DMS79 treated with DMSO at 0.1 percent for 48 hours (cell line): ENCODE data around the gene UGT1A5.

Experiments
- DNase-seq: peaks from one replicate; lab custom pipeline; 2025; lab: John Stamatoyannopoulos, UW

Gene UGT1A5

DNA sequence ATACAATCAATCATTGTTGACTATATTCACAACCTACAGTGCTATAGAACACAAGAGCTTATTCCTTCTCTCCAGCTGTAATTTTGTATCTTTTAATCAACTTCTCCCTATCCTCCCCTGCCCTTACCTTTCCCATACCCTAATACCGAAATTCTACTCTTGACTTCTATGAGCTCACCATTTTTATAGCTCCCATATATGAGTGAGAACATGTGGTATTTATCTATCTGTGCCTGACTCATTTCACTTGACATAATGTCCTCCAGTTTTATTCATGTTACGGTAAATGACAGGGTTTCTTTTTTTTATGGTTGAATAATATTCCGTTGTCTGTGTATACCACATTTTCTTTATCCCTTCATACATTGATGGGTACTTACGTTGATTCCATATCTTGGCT, 68.1 kb downstream of the UGT1A5 start:
- no peak for DNase-seq

DNA sequence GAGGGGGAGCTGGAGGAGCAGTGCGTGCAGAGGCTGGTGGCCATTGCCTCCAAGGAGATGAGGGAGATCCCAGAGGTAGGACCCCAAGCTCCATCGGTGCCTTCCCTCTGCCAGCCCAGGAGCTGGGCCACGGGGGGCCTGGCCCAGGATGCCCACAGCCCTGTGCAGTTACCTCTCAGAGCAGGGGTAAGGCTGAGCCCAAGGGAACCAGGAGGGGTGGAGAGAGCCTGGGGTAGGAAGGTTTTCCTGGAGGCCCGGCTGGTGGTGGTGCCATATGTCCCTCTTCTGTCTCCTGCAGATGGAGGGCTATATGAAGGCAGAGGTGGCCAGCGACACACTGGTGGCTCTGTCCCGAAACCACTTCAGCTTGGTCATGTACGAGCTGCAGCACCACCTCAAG, 76.8 kb downstream of the UGT1A5 start:
- DNase-seq = no peak

DNA sequence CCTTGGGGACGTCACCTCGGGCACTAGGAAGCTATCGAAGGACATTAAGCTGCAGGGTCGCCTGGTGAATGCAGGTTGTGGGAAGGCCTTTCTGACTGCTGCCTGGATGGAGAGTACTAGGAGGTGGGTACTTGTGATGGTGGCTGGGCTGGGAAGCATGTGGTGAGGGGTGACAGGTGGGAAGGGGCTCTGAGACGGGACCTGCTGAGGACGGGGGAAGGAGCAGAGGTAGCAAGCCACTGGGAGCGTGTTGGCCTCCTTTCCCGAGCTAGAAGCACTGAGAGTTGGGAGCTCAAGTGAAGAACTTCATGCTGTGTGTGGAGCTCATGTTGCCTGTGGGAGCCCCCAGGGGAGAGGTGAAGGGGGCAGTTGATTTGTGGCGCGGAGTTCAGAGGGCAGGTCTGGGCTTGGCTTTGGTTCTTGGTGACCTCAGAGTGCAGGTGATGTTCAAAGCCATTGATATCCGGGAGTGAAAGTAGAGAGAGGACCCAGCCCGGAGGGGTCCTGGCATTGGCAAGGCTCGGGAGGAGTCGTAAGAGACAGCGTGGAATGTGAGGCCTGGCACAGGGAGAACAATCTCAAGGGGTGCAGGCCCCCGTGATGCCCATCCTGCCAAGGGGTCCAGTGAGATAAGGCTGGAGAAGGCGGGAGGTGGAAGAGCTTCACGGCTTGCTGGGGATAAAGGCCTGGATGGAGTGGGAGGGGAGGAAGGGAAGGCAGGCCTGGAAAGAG, 78.6 kb downstream of the UGT1A5 start:
- no peak for DNase-seq

DNA sequence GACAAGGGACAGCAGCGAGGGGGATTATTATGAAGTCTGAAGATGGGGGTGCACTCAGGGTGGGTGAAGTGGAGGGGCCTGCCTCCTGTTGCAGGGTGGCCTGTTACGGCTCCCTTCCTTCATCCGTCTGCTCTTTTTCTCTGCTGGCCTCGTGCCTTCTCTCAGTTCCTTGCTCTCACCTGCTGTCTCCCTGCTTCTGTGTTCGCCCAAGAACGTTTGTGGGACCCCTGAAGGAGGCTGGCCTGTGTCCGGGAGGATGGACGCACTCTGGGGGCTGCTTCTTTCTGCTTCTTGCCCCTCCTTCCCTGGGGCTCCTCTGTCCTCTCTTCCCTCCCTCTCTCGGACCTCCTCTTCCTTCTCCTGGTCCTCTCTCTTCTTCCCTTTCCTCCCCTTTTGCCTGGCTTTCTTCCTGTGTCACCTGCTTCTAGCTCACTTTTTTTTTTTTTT, 79.2 kb downstream of the UGT1A5 start:
- no peak for DNase-seq

DNA sequence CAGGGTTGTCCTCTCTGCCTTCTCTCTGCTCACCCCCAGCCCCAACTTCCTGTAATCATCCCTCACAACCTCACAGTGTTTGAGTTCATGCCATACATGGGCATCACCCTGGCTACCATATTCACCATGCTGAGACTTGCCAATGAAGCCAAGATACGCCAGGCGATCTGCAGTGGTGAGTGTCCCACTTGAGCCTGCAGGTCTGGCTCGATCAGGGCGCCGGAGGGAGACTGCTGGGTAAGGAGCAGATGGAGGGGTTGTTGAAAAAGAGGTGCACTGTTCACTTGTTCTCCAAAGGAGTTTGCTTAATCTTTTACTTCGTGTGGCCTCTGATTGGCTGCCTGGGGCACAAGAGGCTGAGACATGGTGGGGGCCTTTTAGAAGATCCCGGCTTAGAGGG, 80.0 kb downstream of the UGT1A5 start:
- DNase-seq = no peak

DNA sequence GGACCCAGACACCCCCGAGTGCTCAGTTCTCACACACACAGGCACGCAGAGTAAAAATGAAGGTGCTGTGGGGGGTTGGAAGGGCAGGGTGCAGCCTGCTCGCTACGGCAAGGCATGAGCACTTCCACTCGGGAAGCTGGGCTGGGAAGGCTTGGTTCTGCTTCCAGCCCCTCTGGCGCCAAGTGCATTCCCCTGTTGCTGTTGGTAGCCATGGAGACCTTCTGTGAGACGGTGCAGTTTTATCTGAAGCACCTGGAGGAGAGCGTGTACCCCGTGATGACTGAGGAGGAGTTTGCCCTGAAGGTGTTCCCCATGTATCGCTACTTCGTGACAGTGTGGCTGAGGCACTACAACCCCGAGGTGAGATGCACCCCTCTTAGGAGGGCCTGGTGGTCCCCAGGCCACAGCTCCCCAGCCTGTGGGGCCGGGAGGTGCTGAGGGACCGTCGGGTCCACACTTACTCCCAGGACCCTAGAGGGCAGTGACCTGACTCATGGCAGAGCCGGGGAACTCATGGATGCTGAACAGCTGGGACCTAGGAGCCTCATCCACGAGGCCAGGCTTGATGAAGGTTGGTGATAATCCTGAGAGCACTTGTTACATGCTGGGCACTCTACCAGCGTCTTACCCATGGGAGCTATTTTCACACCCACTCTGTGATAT, 80.9 kb downstream of the UGT1A5 start:
- peak; percentile 78 for DNase-seq

DNA sequence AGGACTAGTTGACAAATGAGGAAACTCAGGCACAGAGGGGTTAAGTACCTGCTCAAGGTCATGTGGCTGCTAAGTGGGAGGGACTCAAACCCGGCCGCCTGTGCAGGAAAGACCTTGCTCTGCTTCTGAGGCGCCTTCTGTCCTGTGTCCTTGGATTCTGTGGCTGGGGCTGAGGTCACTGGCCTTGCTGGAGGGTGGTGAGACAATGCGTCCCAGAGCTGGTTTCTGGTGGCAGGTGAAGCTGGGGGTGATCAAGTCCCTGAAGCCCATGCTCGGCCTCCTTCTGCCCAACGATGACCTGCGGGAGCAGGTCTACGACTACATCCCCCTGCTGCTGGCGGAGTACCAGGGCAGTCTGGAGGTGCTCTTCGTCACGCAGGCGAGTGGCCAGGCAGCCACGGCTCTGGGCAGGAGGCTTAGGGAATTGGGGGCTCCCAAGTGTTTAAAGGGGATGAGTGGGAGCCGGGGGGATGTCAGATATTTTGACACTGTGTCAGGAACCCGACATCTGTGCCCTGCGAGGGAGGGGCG, 81.5 kb downstream of the UGT1A5 start:
- DNase-seq = no peak

DNA sequence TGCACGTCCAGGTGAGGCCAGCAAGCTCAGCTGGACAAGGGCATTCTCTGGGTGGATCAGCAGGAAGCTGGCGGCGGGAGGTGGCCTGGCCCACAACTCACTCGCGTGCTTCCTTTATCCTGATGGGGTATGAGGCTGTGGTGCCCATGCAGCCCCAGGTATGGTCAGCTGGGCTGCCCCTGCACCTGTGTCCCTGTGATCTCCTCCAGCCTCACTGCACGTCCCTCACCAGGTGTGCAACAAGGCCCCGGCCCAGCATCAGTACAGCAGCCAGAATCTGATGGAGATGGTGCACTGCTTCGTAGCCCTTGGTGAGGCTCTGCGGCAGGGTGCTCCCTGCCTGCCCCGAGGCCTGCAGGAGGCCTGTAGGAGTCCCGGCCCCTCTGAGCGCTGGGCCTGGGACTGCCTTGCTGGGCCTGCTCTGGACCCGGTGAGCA, 83.0 kb downstream of the UGT1A5 start:
- no peak for DNase-seq

DNA sequence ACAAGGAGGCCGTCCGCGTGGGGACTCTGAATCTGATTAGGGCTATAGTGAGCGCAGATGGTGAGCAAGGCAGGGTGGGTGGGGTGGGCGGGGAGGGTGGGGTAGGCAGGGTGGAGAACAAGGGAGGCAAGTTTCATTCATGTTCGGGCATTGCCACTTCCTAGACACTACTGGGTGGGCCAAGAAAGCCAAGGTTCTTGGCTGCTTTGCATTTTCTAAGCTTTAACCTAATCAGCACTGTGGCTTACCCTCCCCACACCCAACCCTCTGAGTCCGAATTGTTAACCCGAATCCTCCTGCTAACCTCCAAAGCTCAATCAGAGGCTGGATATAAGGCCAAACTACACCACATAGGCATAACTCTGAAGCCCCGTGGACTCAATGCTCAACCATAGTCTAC, 83.5 kb downstream of the UGT1A5 start:
- no peak for DNase-seq

DNA sequence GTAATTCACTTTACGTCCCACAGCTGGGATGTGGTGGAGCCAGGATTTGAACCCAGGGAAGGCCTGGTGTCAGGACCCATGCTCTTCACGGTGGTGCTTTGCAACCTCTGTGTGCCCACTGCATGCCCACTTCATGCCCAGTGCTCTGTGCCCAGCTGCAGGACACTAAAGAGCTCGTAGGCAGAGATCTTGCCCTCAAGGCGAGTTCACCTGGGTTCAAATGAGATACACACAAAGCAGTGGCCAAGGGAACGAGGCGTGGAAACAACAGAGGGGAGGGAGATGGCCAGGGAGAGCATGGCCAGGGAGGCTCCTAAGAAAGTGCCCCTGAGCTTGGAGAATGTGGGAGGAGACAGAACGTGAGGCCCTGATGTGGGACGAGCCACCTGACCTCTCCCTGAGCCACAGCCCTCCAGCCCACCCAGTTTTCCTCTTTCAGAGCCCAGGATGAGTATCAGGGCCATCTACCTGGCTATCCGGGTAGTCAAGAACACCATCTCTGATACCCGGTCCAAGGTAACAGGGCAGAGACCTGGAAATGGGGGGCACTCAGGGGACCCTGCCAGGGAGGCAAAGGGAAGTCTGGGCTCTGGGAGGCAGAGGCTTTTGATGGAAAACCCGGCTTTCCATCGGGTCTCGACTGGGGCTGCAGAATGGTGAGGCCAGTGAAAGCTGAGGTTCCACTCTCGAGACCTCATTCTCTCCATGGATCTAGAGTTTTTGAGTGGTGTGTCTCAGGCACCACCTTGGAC, 85.8 kb downstream of the UGT1A5 start:
- DNase-seq = no peak

DNA sequence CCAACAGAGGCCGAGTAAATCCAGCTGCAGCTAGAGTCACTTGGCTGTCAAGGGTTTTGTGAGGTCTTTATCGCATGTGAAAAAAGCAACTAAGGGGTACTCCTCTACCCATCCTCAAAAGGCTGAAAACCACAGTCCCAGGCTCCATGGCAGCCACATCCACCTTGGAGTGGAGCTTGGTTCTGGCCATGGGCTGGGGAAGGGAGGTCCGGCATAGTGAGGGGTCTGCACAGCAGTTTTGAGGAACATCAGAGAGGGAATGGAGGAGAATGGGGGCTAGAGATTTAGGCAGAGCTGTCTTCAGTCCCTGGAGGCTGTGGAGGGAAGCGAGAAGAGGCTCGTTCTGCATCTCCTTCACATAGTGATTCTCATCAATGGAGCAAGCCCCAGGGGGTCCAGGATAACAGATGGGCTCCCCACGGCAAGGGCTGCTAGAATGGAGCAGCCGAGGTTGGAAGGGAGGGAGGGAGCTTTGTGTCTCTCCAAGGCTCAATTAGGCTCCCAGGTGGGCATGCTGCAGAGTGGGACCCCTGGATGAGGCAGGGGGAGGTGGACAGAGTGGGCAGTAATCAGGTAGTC, 86.5 kb downstream of the UGT1A5 start:
- no peak for DNase-seq

DNA sequence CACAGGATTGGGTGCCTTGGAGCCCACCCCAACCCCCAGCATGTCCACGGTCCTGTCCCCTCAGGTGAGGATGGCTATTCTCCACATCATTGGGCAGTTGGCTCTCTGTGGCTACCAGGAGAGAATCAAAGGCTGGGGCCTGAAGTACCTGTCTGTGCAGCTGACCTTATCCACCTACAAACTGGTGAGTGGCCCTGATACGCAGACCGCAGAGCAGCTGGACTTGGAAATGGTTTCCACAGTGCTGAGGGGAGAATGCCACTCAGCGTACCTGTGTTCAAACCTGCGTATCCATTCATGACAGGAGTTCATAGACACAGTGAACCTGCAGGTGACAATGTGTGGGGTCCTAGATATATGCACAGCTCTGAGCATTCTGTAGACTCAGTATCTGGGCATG, 87.0 kb downstream of the UGT1A5 start:
- DNase-seq = no peak

DNA sequence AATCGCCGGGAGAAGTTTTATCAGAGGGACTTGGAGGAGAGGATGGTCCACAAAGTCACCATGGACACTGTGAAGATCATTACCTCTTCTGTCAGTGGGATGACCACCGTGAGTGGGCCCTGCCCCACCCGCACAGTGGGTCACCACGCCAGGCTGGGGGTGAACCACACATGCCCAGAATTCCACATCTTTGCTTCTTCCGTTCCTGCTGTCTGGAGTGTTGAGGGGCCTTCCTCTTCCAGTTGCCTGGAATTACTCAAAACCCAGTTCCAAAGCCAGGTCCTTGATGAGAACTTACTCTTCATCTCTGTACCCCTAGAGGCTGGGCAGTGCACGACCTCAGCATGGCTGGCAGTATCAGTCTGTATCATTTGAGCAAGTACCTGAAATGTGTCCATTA, 87.5 kb downstream of the UGT1A5 start:
- no peak for DNase-seq

DNA sequence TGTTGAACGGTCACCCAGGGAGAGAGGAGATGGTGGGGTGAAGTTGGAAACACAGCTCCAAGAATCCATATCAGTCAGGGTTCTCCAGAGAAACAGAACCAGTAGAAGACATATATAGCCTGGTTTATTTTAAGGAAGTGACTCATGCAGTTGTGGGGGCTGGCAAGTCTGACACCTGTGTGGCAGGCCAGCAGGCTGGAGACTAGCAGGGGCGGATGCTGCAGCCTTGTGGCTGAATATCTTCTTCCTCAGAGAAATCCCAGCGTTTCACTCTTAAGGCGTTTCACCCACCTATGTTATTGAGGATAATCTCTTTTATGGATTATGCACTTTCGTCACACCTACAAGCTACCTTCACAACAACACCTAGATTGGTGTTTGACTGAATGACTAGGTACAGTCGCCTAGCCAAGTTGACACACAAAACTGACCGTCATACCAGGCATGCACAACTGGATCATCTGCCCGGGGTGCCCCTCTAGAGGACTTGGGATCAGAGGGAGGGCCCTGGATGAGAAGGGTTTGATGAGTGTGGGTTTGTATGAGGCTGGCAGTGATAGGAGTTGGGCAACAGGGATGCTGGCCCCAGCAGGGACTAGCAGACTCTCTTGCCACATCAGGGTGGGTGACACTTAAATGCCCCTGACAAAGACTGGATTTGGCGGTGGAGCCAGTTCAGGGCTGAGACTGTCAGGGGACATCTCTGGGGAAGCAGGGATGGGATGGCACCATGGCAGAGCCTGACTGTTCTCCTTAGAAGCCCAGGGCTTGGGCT, 88.8 kb downstream of the UGT1A5 start:
- DNase-seq = no peak

DNA sequence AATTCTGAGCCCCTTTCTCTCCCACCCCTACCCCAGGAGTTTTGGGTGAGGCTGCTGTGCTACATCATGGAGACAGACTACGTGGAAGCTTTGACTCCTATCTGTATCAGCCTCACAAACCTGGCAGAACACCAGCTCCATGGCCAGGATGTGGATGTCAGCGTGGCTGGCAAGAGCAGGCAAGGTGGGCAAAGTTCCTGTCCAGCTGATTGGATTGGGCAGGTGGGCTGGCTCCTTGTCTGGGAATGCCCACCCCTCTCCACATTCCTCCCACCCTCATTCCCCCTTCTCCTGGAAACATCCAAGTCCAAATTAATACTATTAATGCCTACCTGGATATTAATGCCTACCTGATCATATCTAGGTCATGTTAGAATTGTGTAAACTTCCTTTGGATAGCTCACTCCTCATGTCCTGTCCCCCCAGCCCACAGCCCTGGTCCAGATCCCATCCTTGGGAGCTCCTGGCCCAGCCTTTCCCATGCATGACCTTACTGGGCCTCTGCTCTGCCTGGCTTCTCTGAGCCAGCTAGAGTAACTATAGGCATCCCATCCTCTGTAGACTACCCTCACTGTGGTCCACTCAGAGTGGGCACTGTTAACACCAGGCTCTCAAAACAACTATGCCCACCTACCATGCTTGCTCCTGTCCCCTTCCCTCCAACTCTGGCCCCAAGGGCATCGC, 89.6 kb downstream of the UGT1A5 start:
- DNase-seq = no peak

DNA sequence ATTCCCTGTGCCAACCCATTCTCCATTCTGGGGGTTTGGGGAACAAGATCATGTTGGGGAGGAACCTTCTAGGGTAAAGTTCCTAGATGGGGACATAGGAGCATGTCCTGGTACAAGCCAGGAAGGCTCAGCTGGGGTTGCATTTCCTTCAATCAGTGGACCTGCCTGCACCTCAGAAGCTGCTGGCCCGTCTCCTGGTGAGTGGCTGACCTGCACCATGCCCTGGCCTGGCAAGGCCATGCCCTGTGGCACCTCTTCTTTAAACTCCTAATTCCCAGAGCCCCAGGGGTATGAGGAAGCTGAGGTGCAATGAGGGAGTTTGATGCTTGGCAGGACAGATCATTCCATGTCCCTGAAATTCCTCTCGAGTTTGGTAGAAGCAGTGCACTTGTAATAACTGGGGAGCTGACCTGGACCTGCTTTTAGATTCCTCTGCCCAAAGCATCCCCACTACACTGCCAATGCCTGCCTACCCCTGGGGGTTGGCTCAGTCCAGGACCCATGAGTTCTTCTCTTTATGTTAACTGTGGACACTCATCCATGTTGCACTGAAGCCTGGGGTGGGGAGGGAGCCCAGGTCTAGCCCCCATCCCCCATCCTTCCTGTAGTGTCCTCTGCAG, 90.7 kb downstream of the UGT1A5 start:
- DNase-seq = no peak

DNA sequence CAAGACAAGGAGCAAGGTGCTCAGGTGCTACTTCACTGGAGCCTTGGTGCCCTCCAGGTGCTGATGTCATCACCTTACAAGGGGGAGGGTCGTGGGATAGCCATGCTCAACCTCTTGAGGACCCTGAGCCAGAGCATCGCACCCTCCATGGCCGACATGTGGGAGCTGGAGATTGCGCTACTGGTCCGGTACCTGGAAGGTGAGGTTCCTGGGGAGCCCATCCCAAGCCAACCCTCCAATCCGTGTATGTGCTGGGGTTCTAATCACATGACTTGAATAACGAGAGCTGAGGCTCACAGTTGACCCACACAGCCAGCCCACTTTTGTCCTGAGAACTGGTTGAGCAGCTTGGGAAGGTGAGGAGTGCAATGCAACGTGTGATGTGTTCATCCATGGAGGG, 91.3 kb downstream of the UGT1A5 start:
- DNase-seq = no peak

DNA sequence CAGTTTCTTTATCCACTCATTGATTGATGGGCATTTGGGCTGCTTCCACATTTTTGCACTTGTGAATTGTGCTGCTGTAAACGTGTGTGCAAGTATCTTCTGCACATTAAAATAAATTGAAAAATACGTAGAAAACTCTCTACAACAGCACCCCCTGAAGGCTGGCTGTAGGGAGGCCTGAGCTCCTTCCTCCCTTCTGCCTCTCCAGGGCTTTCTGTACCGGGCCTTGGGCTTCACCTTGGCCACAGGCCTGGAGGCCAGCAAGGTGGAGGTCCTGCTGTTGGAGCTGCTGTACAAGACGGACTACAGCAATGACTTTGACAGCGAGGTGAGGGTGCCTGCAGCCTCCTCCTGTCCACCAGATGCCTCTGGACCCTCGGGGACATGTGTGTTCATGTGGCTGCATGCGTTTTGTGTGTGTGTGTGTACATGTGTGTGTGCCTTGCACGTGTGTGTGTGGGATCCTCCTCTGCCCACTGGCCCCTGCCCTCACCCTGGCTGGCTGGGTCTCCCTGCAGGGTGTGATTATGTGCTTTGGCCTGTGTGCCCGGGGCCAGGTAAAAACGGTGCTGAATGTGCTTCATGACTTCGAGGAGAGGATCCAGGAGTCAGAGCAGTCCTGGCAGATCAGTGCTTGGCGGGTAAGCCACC, 94.6 kb downstream of the UGT1A5 start:
- no peak for DNase-seq

DNA sequence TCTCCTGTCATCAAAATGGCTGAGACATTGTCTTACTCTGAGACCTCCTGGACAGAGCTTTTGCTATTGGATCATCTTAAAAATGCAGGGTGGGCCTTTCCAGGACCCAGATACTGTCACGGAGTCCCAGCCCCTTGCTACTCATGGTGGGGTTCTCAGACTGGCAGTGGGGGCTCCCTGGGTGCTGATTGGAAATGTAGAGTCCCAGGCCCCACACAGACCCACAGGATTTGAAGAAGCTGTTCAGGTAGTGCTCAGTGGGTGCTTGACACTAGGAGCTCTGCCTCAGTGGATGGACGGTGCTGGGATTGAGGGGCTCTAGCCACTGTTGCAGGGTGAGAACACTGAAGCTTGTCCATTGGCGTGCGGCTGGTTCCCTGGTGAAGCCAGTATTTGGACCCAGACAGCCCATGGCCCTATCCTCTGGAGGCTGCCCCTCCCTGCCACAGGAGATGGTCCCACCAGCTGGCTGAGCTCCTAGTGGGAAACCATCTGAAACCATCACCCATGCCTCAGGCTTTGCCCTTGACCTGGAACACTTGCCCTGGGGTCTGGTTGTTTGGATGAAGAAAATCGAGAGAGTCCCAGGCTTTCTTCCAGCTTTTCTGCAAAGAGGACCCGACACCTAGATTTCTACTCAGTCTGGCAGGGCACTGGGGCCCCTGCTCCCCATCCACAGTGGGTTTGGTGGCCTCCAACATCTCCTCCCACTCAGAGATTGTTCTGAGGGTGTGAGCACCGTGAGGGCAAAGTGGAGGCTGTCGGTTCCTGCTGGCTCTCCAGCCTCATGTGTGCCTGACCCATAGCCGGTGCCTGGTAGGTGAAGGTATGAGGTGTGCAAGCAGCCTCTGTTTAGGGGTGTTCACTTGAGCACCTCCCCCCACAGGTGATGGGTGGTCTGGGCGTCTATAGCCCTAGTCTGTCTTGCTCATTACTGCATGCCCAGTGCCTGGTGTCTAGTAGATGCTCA, 95.5 kb downstream of the UGT1A5 start:
- DNase-seq = no peak
